HG03342 (cell line): ENCODE measurements around the gene RCE1.
A peak's percentile ranks its signal among the peaks of the same experiment; 100 is the strongest.

Experiments
- ATAC-seq: cut with Tn5 transposase; IDR thresholded peaks from one replicate; pipeline ENCODE4 v1.9.1; 2021; ENCODE audit warnings: mild to moderate bottlenecking, moderate library complexity; ENCODE audit not compliant: unreplicated experiment

RCE1 gene

DNA sequence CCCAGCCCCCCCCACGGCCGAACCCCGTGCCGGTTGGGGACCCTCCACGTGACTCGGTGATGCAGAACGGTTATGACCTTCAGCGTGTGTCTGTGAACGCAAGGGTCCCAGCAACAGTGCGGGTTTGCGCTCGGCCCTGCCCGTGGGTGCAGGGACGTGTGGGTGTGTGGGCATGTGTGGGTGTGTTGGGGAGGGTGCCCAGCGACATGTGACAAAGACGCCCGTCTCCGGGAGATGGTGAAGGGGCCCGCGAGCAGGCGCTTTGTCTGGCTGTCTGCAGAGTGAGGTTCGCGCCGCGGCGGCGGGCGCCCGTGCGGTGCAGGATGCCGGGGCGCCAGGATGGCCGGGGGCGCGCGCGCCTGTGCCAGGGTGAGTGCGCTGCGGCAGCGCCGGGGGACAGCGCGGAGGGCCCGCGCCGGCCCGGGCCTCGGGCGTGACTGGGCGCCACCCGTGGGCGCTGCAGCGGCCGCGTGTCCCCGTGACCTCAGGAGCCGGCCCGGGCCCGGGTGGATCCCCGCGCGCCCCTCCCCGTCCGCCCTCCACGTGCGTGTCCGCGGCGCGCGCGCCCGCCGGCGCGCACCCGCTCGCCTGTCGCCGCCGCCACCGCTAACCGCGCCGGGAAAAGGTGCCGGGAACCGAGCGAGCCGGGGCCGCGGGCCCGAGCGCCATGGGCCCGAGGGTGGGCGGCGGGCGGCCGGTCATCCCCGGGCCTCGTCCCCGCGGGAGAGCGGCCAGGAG, 13.4 kb downstream of the RCE1 start, which contains the start of gene LRFN4:
Gene LRFN4 (plus strand): TSS at position 569 of the 738 bp plus-strand sequence. CDS start 681 bp downstream, outside the sequence.
- peak; percentile 33 for ATAC-seq

DNA sequence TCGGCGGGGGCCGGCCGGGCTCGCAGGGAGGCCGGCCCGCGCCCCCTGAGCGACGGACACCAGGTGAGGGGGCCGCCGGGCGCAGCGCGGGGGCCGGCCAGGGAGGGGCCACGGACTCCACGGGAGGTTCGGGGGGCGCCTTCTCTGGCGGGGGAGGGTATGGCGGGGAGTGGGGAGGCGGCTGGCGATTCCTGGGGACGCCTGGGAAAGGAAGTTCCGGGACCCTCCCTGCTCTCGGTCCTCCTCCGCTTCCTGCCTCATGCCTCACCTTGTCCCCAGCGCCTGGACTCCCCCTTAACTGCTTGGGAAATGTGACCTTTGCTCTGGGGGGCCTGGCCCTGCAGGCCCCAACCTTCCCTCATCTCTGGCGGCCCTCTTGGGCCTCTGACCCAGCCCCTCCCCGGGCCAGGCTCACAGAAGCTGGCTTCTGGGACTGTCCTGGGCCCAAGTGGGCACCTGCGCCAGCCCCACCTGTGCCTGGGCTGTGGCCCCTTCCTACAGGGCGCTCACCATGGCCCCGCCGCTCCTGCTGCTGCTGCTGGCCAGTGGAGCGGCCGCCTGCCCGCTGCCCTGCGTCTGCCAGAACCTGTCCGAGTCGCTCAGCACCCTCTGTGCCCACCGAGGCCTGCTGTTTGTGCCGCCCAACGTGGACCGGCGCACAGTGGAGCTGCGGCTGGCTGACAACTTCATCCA, 14.1 kb downstream of the RCE1 start:
- ATAC-seq = no peak

- no peak for ATAC-seq
These were observed 14.6 kb downstream of the RCE1 start for GRCh38 chr11:66857927-66858185.

DNA sequence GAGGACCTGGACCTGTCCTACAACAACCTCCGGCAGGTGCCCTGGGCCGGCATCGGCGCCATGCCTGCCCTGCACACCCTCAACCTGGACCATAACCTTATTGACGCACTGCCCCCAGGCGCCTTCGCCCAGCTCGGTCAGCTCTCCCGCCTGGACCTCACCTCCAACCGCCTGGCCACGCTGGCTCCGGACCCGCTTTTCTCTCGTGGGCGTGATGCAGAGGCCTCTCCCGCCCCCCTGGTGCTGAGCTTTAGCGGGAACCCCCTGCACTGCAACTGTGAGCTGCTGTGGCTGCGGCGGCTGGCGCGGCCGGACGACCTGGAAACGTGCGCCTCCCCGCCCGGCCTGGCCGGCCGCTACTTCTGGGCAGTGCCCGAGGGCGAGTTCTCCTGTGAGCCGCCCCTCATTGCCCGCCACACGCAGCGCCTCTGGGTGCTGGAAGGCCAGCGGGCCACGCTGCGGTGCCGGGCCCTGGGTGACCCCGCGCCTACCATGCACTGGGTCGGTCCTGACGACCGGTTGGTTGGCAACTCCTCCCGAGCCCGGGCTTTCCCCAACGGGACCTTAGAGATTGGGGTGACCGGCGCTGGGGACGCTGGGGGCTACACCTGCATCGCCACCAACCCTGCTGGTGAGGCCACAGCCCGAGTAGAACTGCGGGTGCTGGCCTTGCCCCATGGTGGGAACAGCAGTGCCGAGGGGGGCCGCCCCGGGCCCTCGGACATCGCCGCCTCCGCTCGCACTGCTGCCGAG, 15.1 kb downstream of the RCE1 start:
- no peak for ATAC-seq

GRCh38 chr11:66858939-66859685, 15.9 kb downstream of the RCE1 start:
- ATAC-seq = no peak

- ATAC-seq = no peak
These were observed 16.6 kb downstream of the RCE1 start for GRCh38 chr11:66859686-66860448.

GRCh38 chr11:66860449-66860831, 17.2 kb downstream of the RCE1 start:
- no peak for ATAC-seq

DNA sequence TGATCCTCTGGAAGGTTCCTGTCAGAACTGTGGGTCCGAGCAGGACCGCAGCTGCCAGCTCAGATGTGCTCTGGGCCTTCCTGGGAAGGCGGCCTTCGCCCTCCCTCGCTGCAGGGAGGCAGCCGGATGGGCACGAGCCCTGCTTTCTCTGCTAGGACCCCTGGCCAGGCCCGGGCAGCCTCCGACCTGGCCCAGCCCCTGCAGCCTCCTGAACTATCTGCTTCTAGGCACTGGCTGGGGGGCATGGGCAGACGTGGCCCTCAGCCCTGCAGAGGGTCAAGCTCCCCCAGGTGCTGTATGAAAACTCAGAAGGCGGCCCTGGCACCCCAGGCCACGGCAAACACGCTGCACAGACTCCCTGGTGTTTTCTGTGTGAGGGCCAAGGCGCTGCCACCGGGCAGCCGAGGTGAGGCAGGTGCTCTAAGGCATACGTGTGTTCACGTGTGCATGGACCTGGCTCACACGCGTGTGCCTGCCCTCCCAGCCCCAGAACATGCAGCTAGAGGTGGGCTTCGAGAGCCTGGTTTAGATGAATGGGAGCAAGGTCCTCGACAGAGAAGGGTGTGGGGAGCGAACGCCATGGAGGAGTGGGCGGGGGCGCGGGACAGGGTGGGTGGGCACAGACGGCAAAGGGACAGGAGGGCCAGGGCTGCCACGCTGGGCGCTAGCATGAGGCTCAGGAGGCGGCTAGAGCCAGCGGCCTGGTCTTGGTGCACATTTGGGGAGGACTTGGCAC, 18.0 kb downstream of the RCE1 start:
- ATAC-seq = no peak

DNA sequence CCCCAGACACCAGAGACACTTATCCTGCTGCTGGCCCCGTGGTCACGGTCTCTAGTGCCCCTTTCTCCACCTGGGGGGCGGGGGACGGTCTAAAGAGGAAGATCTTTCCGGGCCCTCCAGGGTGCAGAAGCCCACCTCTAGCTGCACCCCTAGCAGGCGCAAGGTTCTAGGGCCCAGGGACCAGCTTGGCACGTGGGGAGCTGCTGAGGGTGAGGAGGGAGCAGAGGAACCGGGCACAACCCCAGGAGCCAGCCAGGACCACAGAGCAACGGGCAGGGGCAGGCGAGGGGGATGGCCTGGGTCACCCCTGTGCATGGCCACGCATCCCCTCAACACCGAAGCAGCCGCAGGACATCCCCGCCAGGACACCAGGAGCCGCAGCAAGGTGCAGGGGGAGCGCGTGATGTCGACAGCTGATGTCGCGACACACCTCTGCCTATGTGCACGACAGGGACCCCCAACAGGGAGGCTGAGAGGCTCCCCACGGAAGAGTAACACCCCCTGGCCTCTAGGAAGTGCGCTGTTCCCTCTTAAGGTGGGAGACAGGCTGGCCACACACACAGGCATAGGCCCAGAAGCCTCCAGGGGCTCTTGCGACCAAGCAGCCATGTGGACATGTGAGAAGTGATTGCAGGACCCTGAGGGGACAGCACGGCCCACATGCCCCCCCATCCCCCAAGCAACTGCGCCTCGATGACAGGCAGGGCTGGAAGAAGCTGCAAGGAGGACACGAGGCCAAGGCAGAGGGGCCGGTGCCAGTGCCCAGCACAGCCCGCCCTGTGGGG, 18.7 kb downstream of the RCE1 start:
- ATAC-seq = no peak

- ATAC-seq = no peak
These were observed 19.4 kb downstream of the RCE1 start for GRCh38 chr11:66862559-66863037.

DNA sequence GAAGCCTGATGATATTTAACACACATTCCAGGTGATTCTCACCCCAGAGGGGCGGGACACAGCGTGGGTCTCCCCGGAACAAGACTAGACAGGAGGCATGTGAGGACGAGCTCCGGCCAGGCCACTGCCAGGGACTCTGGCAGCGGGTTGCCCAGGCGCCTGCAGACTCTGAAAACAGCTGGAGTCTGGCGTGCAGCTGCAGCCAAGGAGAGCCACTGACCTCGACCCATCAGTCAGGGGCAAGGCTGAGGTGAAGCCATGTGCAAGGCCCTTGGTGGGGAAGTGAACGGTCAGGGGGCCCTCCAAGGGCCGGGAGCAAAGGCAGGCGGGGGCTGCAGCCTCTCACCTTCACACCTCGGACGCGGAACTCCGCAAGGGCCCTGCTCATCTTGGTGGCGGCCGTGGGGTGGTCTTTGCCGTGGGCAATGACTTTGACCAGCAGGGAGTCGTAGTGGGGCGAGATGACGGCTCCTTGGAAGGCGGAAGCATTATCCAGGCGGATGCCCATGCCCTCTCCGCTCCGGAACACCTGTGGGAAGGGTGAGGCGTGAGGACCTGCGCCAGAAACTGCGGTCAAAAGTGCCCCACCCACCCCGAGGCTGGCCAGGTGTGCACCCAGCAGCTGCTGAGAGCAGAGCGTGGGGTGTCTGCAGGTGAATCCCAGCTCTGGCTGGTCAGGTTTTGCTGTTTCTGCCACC, 20.3 kb downstream of the RCE1 start:
- ATAC-seq = no peak

DNA sequence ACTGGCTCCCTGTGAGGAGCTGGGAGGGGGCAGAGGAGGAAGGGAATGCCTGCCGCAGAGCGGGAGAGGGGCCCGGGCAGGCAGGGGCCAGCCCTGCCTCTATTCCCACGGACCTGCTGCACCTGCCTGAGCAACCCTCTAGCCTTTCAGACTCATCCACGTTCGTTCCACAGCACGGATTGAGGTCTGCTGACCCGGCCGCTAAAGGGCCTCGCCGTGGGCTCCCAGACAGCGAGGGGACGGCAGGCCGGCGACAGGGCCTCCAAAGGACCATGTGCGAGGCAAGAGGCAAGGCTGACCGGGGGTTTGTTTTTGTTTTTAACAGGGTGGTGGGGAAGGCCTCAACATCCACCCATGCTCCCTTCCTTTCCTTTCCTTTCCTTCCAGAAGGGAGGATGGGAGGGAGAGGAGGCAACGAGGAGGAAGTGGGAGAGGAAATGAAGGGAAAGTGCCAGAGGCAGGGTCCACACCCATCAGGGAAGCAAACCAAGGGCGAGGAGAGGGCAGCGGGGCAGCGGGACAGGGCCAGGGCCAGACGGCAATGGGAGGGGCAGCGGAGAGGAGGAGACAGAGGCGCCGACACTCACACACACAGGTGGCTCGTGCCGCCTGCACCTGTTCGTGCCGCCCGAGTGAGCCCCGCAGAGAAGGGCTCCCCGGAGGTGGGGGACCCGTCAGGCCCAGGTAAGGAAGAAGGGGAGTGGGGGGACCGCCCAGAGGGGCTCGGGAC, 21.1 kb downstream of the RCE1 start:
- ATAC-seq = no peak

DNA sequence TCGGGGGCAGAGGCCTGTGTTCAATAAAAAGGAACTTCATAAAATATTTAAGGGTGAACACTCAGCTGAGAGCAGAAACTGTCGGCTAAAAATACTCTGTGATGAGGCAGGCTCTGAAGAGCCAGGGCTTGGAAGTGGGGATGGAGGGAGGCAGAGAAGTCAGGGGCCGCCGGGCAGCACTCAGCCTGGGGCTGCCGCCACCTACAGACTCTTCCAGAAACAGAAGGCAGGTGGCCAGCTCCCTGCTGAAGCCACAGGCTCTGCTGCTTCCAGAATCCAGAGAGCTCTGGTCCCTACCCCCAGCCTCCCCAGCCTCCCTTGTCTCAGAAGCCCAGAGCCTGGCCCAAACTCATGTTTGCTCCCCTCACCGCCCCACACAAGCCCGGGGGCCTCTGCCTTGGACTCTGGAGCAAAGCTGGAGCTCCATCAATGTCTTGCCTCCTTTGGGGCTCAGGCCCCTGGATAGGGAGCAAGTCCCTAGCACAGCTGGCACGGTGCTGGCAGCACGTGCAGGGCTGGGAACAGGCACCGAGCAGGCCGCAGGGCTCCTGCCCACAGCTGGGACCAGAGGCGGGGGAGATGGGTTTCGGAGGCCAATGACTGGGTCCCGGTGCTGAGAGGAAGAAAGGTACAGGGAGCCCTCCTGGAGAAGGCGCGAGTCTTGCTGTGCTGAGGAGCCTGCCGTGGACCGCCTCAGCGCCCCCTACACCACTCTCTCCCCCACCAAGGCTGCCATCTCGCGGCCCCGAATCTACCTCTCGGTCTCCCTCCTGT, 21.9 kb downstream of the RCE1 start:
- ATAC-seq = no peak

- no peak for ATAC-seq
These were observed 22.8 kb downstream of the RCE1 start for GRCh38 chr11:66866007-66866406.

- no peak for ATAC-seq
These were observed 23.3 kb downstream of the RCE1 start for GRCh38 chr11:66866511-66866986.

DNA sequence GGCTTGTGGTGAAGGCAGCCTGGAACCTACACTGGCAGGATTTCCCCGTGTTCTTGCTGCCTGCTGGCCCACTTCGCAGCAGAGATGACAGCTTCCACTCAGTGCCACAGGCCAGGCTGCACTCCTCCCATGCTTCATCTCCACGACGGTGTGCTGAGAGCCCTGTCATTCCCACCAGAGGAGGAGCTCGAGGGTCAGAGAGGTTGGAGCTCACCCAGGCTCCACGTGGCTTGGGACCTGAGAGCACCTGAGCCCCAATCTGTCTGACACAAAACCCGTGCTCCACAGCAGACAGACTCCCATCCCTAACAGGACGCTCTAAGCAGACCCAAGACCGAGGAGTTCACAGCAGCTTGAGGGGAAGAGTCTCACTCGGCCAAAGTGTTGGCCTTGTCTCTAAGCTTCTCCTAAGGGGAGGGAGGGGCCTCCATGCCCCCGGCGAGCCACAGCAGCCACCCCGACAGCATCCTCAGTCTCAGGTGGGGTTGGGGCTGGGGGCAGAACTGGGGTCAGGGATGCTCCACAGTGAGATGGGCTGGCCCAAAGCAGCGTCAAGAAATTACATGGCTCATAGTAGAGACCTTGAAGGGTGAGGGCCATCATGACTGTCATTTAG, 24.3 kb downstream of the RCE1 start:
- ATAC-seq = no peak
